Measurements from ENCODE around the gene PDE12.
"Not testable (repeated sequence)": the region's sequence is repeated elsewhere in the genome, so short reads cannot be mapped to it uniquely, and the experiment has no call there.

Gene PDE12

GRCh38 chr3:57592306-57592705, 36.2 kb downstream of the PDE12 start:
- DNase-seq, result no peak

GRCh38 chr3:57594144-57594543, 38.1 kb downstream of the PDE12 start:
- DNase-seq, result no peak

GRCh38 chr3:57594576-57594975, 38.5 kb downstream of the PDE12 start:
- DNase-seq, result no peak

GRCh38 chr3:57596495-57597126, 40.5 kb downstream of the PDE12 start:
- no peak for DNase-seq

- DNase-seq, result peak; percentile 89
Observed at GRCh38 chr3:57597127-57597923, 41.3 kb downstream of the PDE12 start, which contains the start of gene ARF4. TSS of gene ARF4 (minus strand) at chr3:57597344. CDS start at chr3:57597140, 204 bp downstream.

GRCh38 chr3:57598765-57599360, 42.8 kb downstream of the PDE12 start:
- no peak for DNase-seq

GRCh38 chr3:57600195-57600594, 44.1 kb downstream of the PDE12 start:
- no peak for DNase-seq

- no peak for DNase-seq
Observed at GRCh38 chr3:57604971-57605370, 48.9 kb downstream of the PDE12 start.

GRCh38 chr3:57605683-57606082, 49.6 kb downstream of the PDE12 start:
- no peak for DNase-seq

- not testable (repeated sequence) for DNase-seq
Observed at GRCh38 chr3:57611870-57612269, 55.8 kb downstream of the PDE12 start.

GRCh38 chr3:57616233-57616632, 60.2 kb downstream of the PDE12 start:
- no peak for DNase-seq
